ENCODE measurements around the gene GORASP1. TPM values are rescaled to one million over a fixed set of nuclear protein-coding genes. Genes with fewer than 3 reads are reported as not detected.
"Not testable (repeated sequence)": the region's sequence is repeated elsewhere in the genome, so short reads cannot be mapped to it uniquely, and the experiment has no call there.

GORASP1 gene
- polyA plus RNA-seq, 3 donors = 62.7 to 80.3 (median 80.0) TPM

- DNase-seq = no peak
These were observed 38.9 kb downstream of the GORASP1 start for GRCh38 chr3:39068556-39068955.

GRCh38 chr3:39067286-39067685, 40.1 kb downstream of the GORASP1 start:
- no peak for DNase-seq

GRCh38 chr3:39065197-39065596, 42.2 kb downstream of the GORASP1 start:
- DNase-seq = no peak

- no peak for DNase-seq
These were observed 42.8 kb downstream of the GORASP1 start for GRCh38 chr3:39064646-39065045.

GRCh38 chr3:39063143-39063542, 44.3 kb downstream of the GORASP1 start:
- no peak for DNase-seq

- no peak for DNase-seq
These were observed 45.2 kb downstream of the GORASP1 start for GRCh38 chr3:39062180-39062579.

- DNase-seq = not testable (repeated sequence)
These were observed 46.2 kb downstream of the GORASP1 start for GRCh38 chr3:39061228-39061627.

- DNase-seq = no peak
These were observed 51.3 kb downstream of the GORASP1 start for GRCh38 chr3:39056151-39056550.

GRCh38 chr3:39053696-39054095, 53.7 kb downstream of the GORASP1 start:
- no peak for DNase-seq

- no peak for DNase-seq
These were observed 54.8 kb downstream of the GORASP1 start for GRCh38 chr3:39052583-39052982.

- DNase-seq = peak; percentile 97
These were observed 55.5 kb downstream of the GORASP1 start, which contains the start of the genes SCN11A and WDR48 for GRCh38 chr3:39051649-39052561. TSS of gene SCN11A (minus strand) at chr3:39051944. CDS start at chr3:38950362, 101,582 bp downstream. TSS of gene WDR48 (plus strand) at chr3:39052016. CDS start at chr3:39052026, 10 bp downstream.

- DNase-seq = no peak
These were observed 57.4 kb downstream of the GORASP1 start for GRCh38 chr3:39050029-39050428.

Other genes with a start within 250 kb of the GORASP1 start
- 1 to 10 TPM in 2 of 3 donors, under 1 TPM in 1; 0.68 to 1.6 (median 1.6) TPM for gene SCN11A, start 55.7 kb downstream of the GORASP1 start, polyA plus RNA-seq (ENCODE audit: insufficient read length in 3 of 3)
- 100 to 1,000 TPM in 1 of 3 donors, 10 to 100 TPM in 2; 84.0 to 101 (median 93.4) TPM for gene WDR48, start 55.6 kb downstream of the GORASP1 start, polyA plus RNA-seq (ENCODE audit: insufficient read length in 3 of 3)
- gene TTC21A, start 53 bp upstream of the GORASP1 start, polyA plus RNA-seq (ENCODE audit: insufficient read length in 3 of 3) = 10 to 100 TPM in 2 of 3 donors, 1 to 10 TPM in 1; 9.5 to 21.4 (median 18.4) TPM
- 1 to 10 TPM; 8.8 to 9.3 (median 8.8) TPM for gene CSRNP1, start 46.0 kb upstream of the GORASP1 start, polyA plus RNA-seq (ENCODE audit: insufficient read length in 3 of 3)
- gene XIRP1, start 85.0 kb upstream of the GORASP1 start, polyA plus RNA-seq (ENCODE audit: insufficient read length in 3 of 3) = under 1 TPM; 0.13 to 0.25 (median 0.15) TPM
- gene CX3CR1, start 172.4 kb upstream of the GORASP1 start, polyA plus RNA-seq (ENCODE audit: insufficient read length in 3 of 3) = 1 to 10 TPM; 3.4 to 5.8 (median 3.9) TPM
- not detected for gene CCR8, start 222.1 kb upstream of the GORASP1 start, polyA plus RNA-seq (ENCODE audit: insufficient read length in 3 of 3)

Measured in renal pelvis (tissue), 4 donors.